Endometrium (tissue), 2 donors: ENCODE data around the gene PIEZO2.

Experiments
- FAIRE-seq: peaks from 2 replicates; lab custom pipeline; 2012; peaks lifted over from hg19 to GRCh38; lab: Jason Lieb, UNC
- donor health status: control.
- donor health status: control.

PIEZO2 gene

DNA sequence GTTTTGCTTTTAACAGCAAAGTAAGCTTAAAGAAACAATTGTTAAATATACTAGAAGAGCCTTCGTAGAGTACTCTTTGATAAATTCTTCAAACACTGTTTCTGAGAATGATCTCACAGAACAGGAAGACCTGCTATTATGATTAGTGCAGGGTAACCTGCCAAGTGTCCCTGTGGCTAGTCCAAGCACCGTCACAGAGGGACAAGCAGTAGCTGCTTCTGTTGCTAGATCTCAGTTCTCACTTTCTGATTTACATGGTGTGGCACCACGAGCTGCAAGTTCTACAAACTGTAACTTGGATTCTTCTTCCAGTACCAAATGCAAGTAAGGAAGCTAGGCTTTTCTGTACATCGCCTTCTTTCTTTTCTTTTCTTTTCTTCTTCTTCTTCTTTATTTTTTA is 121.5 kb downstream of the PIEZO2 start:
- no peak for FAIRE-seq

DNA sequence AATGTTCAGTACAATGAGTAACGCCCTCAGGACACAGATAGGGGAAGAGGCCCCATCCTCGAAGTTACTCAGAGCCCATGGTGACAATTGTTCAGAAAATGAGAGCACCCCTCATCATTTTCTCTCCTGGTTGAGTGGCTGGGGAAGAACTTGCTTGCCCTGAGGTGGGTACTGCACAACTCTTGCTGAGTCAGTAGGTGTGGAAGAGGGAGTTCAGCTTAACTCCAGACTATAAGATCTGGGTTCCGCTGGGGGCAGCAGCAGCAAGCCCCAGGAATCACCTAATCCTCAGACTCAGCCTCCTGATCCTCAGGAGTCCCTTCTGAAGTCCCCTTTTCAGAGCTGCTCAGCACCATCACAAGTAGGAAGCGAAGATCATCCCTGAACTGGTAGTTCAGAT is 123.7 kb downstream of the PIEZO2 start:
- no peak for FAIRE-seq

DNA sequence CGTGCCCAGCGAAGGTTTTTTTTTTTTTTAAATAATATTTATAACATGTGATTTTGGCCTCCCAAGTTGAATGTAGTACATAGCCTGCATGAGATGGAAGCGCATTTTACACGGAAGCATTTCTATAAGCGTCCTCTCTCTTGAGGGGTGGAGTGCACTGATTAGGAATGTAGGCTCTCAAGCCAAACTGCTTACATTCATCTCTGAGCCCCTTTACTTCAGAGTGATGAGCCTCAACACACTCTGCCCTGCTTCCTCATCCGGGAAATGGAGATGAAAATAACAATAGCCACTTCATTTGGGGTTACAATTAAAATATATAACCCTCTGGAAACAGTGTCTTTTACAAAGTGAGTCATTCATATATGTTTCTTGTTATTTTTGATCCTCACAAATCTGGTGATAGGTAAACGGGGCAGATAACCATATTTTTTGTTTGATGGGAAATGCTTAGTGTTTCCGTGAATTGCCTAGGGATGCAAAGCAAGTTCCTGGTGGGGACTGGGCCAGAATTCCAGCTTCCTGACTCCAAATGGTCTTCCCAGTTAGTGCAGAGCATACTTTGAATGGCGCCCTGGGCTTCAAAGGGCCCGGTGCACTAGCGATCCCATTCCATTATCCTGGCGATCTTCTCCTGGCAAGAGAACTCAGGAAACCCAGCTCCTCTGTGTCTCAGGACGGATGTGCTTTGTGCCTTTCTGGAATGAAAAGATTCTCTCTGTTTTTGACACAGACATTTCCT is 124.3 kb downstream of the PIEZO2 start:
- FAIRE-seq, result no peak

DNA sequence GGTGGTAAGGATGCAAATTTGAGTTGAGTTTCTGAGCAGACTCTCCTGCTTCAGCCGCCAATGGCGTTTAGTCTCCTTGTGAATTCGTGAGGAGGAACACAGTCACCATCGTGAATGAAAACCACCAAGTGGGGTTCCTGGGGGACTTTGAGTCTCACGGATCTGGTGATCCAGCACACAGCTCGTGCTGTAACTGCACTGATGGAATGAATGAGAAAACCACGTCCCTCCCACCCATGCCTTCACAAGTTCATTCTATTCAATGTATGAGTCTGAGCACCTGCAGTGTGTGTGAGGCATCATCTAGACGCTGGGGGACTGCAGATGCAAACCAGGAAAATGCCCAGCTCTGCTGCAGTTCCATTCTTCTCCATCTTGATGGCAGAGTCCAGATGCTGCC is 127.9 kb downstream of the PIEZO2 start:
- no peak for FAIRE-seq

DNA sequence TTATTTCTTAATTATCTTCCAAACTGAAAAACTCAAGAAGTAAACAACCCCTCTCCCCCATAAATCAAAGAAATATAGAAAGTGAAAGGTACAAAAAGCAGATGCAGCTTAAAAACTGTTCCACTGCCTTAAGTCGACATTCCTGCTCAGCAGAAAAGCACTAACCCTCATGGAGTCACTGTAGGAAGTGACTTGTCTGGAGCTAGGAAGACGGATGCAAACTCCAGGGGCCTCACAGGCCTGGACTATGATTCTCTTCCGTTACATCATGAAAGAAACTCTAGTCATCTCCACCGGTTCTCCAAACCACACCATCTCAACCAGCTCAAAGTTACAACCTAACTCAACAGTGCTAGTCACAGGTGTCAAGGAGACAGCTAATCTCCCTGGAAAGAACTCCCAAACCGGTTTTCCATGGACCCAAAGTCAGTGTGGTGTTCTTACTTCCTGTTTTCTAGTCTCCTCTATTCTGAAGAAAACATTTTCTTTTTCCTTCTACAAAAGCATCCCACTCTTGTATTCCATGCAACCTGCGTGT is 128.4 kb downstream of the PIEZO2 start:
- no peak for FAIRE-seq

- no peak for FAIRE-seq
Observed at GRCh38 chr18:11020161-11020853, 129.1 kb downstream of the PIEZO2 start.

DNA sequence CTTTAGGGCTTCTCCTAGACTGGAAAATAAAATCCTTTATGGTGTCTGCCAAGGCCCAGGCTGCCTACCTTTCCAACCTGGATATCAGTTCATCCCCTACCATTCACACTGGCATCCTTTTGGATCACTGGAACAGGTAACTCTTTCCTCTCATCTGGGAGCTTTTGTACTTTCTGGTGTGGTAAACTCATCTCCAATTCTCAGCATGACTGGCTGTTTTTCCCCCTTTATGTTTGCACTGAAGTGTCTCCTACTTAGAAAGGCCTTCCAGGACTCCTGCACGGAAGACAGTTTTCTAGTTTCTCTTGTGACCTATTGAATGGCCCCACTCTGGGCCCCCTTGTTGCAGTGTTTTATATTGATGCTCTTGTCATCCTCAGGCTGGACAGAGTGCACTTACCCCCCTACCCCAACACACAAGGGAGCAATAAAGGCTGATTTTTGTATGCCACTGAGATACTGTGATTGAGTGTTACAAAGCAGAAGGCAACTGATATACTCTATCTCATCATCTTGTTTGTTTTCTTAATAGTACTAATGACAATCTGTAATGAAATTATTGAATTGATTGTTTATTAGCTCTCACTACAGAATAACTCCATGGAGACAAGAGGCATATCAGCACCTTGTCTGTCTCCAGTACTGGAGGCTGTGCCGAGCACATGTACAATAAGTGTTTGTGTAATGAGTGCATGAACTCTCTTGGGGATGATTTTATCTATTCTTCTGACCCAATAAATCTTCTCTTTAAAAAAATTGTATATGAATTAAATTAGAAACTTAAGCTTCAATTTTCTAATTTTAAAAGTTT is 129.9 kb downstream of the PIEZO2 start:
- no peak for FAIRE-seq

GRCh38 chr18:11009869-11010268 is 139.5 kb downstream of the PIEZO2 start:
- FAIRE-seq, result no peak

DNA sequence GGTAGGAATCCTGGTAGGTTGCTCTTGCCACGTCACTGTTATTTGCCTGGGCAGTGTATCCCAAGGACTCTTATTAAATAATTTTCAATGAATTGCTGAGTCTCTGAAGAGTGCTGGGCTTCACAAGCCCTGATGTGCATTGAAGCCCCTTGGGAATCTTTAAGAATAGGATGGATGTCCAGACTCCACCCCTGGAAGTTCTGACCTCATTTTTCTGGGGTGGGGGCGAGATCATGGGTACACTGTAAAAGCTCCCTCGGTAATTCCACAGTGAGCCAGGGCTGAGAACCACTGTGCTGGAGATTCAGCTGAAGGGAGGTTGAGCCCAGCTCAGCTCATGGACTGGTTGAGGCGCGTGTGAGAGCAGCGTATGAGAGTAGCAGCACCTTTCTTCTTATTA is 140.2 kb downstream of the PIEZO2 start:
- FAIRE-seq, result no peak

GRCh38 chr18:11008505-11008904 is 140.9 kb downstream of the PIEZO2 start:
- FAIRE-seq, result no peak

GRCh38 chr18:11005528-11005927 is 143.8 kb downstream of the PIEZO2 start:
- FAIRE-seq, result no peak

DNA sequence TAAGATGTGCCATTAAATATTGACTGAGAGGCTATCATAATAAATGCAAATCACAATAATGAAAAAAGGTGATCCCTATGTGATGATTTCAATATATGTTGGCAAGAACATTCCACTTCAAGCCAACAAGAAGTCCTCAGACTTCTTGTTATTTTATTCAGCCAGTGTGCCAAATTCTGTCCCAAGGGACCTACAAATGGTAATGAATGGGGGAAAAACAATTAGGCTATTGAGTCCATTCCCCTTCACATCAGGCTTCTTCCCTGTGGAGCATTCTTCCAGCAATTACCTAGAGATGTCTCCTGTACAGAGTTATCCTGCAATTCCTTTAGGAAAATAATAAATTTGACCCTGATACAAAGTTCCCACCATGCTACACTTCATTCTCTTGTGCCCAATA is 144.4 kb downstream of the PIEZO2 start:
- FAIRE-seq, result no peak

DNA sequence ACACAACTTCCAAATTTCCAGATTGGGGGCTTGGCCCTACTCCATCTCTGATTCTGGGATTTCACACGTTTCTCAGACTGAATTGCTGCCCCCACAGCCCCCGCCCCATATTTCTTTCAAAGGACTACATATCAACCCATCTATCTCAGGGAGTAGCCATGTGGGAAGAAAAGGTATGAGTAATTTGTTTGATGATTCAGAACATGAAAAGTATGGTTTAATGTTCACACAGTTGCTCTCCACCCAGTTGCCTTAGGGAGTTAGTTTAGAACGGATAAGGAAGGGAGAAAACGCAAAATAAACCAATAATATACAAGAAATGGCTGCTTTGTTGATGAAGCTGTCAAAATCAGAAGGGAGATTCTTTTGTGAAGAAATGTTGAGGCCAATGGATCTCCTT is 145.1 kb downstream of the PIEZO2 start:
- FAIRE-seq, result no peak

GRCh38 chr18:11002796-11003195 is 146.6 kb downstream of the PIEZO2 start:
- no peak for FAIRE-seq

- no peak for FAIRE-seq
Observed at GRCh38 chr18:11002277-11002676, 147.1 kb downstream of the PIEZO2 start.

GRCh38 chr18:11000071-11000470 is 149.3 kb downstream of the PIEZO2 start:
- no peak for FAIRE-seq

DNA sequence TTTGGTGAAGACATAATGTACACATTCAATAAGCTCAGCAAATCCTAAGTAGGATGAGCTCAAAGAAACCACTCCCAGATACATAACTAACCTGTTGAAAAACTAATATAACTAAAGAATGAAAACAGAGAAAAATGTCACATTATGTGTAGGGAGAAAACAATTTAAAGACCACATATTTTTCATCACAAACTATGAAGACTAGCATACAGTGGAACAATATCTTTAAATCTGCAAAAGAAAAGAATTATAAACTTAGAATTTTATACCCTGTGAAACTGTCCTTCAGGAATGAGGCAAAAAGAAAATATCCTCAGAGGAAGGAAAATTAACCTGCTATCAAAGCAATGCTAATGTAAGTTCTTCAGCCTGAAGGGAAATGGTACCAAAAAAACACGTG is 151.5 kb downstream of the PIEZO2 start:
- no peak for FAIRE-seq

GRCh38 chr18:10995550-10995949 is 153.8 kb downstream of the PIEZO2 start:
- FAIRE-seq, result no peak

GRCh38 chr18:10989486-10989885 is 159.9 kb downstream of the PIEZO2 start:
- no peak for FAIRE-seq

DNA sequence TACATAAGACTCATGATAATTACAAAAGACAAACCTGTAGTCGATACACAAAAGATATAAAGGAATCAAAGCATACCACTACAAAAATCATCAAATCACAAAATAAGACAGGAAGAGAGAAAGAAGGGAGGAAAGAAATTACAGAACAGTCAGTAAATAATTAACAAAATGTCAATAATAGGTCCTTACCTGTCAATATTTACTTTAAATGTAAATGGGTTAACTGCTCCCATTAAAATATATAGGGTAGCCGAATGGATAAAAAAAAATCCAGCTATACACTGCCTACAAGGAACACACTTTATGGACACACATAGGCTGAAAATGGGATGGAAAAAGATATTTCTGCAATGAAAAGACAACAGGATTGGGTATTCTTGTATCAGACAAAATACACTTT is 163.7 kb downstream of the PIEZO2 start:
- FAIRE-seq, result no peak

DNA sequence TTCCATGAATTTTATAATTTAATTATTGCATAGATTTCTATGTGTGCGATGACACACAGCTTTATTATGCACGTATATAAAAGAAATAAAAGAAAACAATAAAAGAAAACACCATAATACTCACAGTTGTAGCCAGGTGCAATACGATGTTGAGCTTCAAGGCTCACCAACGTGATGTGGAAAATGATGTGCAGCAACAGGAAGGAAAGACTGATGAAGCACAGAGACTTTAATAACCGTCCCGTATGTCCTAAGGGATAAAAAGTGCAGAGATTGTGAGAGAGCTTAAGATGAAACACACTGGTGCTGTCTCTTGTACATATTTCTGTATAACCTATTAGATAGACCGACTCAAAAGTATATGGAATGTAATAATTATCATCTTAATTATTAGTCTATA is 170.0 kb downstream of the PIEZO2 start:
- no peak for FAIRE-seq

GRCh38 chr18:10977042-10977441 is 172.3 kb downstream of the PIEZO2 start:
- no peak for FAIRE-seq
